ENCODE data around the gene KCTD1. TPM values are rescaled to one million over a fixed set of nuclear protein-coding genes. Genes with fewer than 3 reads are reported as not detected.

KCTD1 gene
- total RNA-seq, 2 experiments from 2014 or later: 4.1 to 5.6 TPM

DNA sequence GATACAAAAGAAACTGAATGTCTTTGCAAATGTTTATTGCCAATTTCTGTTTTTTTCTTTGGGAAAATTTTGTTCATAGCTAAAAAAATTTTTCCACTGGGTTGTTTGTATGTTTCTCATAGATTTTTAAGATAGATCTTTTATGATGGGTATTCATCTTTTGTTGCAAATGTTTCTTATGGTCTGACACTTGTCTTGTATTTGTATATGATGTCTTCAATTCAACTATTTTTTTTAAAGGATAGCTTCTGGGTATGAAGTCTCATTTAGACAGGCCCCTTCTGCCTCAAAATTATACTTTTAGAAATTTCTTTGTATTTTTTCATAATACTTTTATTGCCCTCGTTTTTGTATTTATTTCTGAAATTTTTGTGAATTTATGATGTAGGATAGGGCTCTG, 73.8 kb downstream of the KCTD1 start:
- H3K27me3 Mint-ChIP-seq: no peaks in the 10 kb centered on the region

DNA sequence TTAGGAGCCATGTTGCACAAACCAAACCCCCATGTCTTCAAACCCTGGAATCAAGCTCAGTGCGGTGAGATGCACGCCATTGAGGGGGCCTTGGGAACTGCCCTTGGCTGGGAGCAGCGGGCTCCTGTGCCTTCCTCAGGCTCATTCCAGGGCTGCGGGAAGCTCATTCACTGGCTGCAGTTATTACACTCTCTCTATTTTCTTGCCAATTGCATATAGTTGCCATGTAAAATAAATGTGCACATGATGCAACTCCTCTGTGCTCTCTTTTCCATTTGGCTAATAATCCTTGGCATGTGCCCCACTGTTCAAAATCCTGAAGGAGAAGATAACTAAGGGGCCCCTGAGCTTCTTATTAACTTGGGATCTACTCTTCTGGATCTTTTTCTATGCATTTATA, 74.7 kb downstream of the KCTD1 start:
- CTCF ChIA-PET: no interaction called here
- Mint-ChIP-seq H3K27me3 (no peaks in the 10 kb centered on the region), H3K36me3 (no peaks in the 10 kb centered on the region), H3K27ac (no peak overlapping the region), H3K9me3 (ENCODE audit: low read depth) (no peaks in the 10 kb centered on the region), H3K4me3 (no peak overlapping the region), H3K4me1 (no peaks in the 10 kb centered on the region)
- DNase-seq: no peak
- ATAC-seq: no peak

More for the DNA sequence above, 73.8 kb downstream of the KCTD1 start:
- Mint-ChIP-seq H3K9me3 (ENCODE audit: low read depth) (no peaks in the 10 kb centered on the region), H3K4me3 (no peak overlapping the region), H3K36me3 (no peaks in the 10 kb centered on the region), H3K4me1 (no peaks in the 10 kb centered on the region), H3K27ac (no peak overlapping the region)
- DNase-seq: no peak
- CTCF ChIA-PET: no interaction called here
- ATAC-seq: no peak

DNA sequence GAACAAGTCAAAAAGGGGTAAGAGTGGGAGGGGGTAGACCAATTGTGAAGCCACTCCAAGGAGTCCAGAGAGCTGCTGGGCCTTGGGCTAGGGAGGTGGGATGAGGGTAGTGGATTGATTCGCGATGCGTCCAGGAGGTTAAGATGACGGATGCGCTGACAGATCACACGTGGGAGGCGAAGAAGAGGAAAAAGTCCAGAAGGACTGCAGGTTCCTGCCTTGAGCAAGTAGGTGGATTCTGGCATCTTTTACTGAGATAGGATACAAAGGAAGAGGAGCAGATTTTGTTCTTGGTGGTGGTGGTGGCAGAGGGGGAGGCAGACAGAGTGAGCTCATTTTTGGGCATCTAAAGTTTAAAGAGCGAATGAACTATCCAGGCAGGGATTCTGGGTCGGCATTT, 76.5 kb downstream of the KCTD1 start:
- no peaks in the 10 kb centered on the region for H3K4me1 Mint-ChIP-seq
- H3K27ac Mint-ChIP-seq: no peak overlapping the region
- CTCF ChIA-PET: no interaction called here
- ATAC-seq (no peak), DNase-seq (no peak)
- no peak overlapping the region for H3K4me3 Mint-ChIP-seq
- no peaks in the 10 kb centered on the region for H3K27me3 Mint-ChIP-seq
- H3K9me3 Mint-ChIP-seq (ENCODE audit: low read depth): no peaks in the 10 kb centered on the region
- H3K36me3 Mint-ChIP-seq: no peaks in the 10 kb centered on the region

DNA sequence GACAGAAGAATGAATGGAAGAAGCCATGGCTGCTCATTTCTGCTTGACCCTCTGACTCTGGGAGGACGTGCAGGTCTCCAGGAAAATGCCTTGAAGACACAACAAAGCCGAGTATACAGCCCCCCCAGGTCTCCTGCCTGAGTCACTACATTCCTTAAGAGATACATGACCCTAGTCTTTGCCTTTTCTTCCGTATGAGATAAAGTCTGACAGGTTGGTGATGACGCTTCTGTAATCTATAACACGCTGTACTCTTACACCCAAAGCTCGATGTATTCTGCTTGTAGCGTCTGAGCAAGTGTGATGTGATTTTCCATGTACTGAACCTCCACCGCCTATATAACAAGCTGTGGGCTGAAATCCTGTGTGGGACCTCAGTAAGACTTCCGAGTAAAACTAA, 77.3 kb downstream of the KCTD1 start:
- CTCF ChIA-PET: no interaction called here
- no peaks in the 10 kb centered on the region for H3K36me3 Mint-ChIP-seq
- H3K27ac Mint-ChIP-seq: no peak overlapping the region
- no peak for DNase-seq
- H3K9me3 Mint-ChIP-seq (ENCODE audit: low read depth): no peaks in the 10 kb centered on the region
- H3K4me3 Mint-ChIP-seq: no peak overlapping the region
- ATAC-seq: no peak
- no peaks in the 10 kb centered on the region for H3K27me3 Mint-ChIP-seq
- no peaks in the 10 kb centered on the region for H3K4me1 Mint-ChIP-seq

DNA sequence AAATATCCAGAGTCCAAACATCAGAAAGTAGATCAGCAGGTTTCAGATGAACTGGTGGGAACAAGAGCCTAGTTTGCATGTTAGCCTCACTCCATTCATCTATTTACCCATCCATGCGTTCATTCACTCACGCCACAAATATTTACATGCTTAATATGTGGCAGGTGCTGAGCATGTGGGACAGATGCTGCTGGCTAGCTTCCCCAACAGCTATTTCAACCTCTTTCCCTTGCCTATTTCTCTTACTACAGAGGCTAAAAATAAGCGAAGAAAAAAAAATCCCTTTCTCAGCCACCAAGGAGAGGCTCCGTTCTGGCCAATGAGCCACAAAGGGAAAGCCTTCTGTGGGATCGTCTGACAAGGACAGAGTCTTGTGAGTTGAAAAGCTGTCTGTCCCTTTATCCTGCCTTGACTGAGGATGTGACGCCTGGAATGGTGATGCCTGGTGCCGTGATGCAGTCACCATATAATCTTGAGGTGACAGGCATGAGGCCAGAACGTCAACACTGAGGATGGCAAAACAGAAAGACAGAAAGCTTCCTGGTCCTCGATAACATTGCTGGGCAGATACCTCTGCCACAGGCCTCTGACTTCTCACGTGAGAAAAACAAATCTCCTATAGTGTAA, 78.2 kb downstream of the KCTD1 start:
- no peak for DNase-seq
- H3K27ac Mint-ChIP-seq: no peak overlapping the region
- no peak for ATAC-seq
- CTCF ChIA-PET: no interaction called here
- no peaks in the 10 kb centered on the region for H3K27me3 Mint-ChIP-seq
- no peaks in the 10 kb centered on the region for H3K9me3 Mint-ChIP-seq (ENCODE audit: low read depth)
- no peaks in the 10 kb centered on the region for H3K36me3 Mint-ChIP-seq
- no peak overlapping the region for H3K4me3 Mint-ChIP-seq
- no peaks in the 10 kb centered on the region for H3K4me1 Mint-ChIP-seq

DNA sequence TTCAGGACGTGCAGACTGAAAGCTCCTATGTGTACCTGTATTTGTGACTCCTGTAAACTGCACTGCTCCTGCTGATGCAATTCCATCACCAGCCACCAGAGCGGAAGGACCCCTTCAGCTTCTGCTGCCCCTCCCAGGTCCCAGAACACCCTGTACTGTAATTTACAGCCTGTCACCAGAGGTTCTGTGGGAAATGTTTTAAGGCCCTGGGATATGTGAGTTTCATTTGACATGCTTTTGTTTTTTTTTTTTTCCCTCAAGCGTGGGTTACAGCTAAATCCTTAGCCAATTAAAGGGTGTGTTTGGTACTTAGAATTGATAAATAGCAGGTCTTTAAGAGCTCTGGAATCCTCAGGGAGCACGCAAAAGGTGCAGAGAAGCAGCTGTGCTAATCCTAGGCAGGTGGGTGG, 79.4 kb downstream of the KCTD1 start:
- ATAC-seq: no peak
- CTCF ChIA-PET: no interaction called here

DNA sequence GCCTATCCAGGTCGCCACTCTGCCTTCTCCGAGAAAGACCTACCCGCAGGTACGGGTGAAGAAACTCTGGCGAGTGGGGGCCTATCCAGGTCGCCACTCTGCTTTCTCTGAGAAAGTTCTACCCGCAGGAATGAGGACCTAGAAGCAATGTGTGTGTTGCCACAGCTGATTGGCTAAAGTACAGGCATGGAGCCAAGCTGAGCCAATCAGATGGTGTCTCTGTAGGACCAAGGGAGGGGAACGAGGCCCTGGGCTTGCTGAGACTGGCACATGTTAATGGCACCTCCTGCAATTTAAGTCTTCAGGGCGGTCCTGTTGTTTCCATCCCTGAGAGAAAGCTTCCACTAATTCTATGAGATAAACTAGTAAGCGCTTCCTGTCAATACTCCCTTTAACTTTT, 82.3 kb downstream of the KCTD1 start:
- no peaks in the 10 kb centered on the region for H3K9me3 Mint-ChIP-seq (ENCODE audit: low read depth)
- CTCF ChIA-PET: no interaction called here
- peaks cover 3% of the 10 kb centered on the region for H3K4me1 Mint-ChIP-seq
- no peaks in the 10 kb centered on the region for H3K27me3 Mint-ChIP-seq
- DNase-seq (no peak), ATAC-seq (no peak)
- no peak overlapping the region for H3K4me3 Mint-ChIP-seq
- no peak overlapping the region for H3K27ac Mint-ChIP-seq
- no peaks in the 10 kb centered on the region for H3K36me3 Mint-ChIP-seq

More for the DNA sequence above, 79.4 kb downstream of the KCTD1 start:
- DNase-seq: no peak
- H3K4me1 Mint-ChIP-seq: no peaks in the 10 kb centered on the region
- H3K4me3 Mint-ChIP-seq: no peak overlapping the region
- H3K9me3 Mint-ChIP-seq (ENCODE audit: low read depth): no peaks in the 10 kb centered on the region
- no peaks in the 10 kb centered on the region for H3K36me3 Mint-ChIP-seq
- no peak overlapping the region for H3K27ac Mint-ChIP-seq
- H3K27me3 Mint-ChIP-seq: no peaks in the 10 kb centered on the region

DNA sequence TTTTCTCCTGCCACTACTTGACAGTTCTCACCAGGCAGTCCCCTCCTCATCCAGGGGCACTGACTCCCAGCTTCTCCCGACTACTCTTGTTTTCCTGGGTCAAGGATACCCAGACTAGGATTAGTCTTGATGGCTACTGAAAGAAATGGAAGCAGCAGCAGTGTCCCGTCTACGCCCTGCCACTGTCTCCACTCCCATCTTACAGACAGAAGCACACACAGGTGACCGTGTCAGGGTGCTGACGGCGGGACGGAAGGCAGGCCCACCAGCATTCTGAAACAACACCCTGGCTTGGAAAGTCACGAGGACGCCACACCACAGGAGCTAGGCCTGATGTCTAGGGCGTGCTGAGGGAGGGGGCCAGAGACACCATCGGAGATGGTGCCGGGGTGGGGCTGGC, 82.9 kb downstream of the KCTD1 start:
- H3K9me3 Mint-ChIP-seq (ENCODE audit: low read depth): no peaks in the 10 kb centered on the region

DNA sequence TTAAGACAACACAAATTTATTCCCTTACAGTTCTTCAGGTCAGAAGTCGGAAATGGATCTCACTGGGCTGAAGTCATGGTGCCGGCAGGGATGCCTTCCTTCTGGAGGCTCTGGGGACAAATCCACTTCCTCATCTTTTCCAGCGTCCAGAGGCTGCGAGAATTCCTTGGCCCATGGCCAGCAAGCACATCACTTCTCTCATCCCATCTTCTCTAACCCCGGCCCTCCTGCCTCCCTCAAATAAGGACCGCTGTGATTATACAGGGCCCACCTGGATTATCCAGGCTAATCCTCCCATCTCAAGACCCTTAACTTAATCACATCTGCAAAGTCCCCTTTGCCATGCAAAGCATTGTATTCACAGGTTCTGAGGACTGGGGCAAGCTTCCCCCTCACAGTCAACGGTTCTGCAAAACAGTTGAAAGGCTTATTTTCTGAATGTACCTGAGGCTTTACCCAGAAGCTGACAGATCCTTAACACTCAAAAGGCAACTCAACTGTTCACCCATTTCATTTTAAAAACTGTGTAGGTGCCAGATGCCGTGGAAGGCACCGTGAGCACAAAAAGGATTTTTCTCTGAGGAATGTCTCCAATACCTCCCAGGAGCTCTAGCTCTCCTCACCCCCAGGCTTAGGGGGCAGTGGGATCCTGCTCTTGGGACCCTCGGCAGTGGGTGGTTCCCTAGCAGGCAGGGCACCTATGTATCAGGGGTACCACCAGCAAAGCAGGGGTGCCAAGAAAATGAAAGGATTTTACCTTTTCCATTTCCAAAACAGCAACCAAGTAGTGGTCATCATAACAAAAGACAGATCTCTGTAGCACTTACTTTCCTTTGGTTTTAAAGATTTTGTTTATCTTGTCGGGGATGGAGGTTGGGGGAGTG, 84.0 kb downstream of the KCTD1 start:
- no peaks in the 10 kb centered on the region for H3K36me3 Mint-ChIP-seq
- H3K27me3 Mint-ChIP-seq: no peaks in the 10 kb centered on the region
- ATAC-seq (no peak), DNase-seq (no peak)
- no peaks in the 10 kb centered on the region for H3K9me3 Mint-ChIP-seq (ENCODE audit: low read depth)
- peaks cover 7% of the 10 kb centered on the region for H3K4me1 Mint-ChIP-seq
- CTCF ChIA-PET: no interaction called here
- no peak overlapping the region for H3K4me3 Mint-ChIP-seq
- no peak overlapping the region for H3K27ac Mint-ChIP-seq

More for the DNA sequence above, 82.9 kb downstream of the KCTD1 start:
- DNase-seq (no peak), ATAC-seq (no peak)
- H3K27ac Mint-ChIP-seq: no peak overlapping the region
- H3K4me1 Mint-ChIP-seq: peaks cover 7% of the 10 kb centered on the region
- H3K36me3 Mint-ChIP-seq: no peaks in the 10 kb centered on the region
- H3K4me3 Mint-ChIP-seq: no peak overlapping the region
- H3K27me3 Mint-ChIP-seq: no peaks in the 10 kb centered on the region
- CTCF ChIA-PET: no interaction called here

DNA sequence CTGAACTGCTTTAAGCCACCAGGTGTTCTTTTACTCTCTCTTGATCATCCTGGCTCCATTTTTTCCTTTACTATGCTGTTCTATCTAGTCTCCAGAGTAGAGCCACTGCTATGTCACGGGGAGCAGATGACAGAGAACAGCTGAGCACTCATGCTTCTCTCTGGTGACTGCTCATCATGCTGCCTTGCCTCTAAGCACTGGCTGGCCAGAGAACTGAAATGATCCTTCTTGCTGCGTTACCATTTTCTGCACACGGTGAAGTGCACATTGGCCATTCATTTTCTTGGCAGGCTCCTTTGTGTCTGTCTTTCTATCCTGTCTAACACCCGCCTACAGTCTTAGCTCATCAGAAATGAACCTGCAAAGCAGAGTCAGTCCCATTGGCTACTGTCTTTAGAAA, 86.0 kb downstream of the KCTD1 start:
- no peaks in the 10 kb centered on the region for H3K36me3 Mint-ChIP-seq
- ATAC-seq (no peak), DNase-seq (no peak)
- no peaks in the 10 kb centered on the region for H3K27me3 Mint-ChIP-seq
- H3K27ac Mint-ChIP-seq: no peak overlapping the region
- H3K4me3 Mint-ChIP-seq: no peak overlapping the region
- no peaks in the 10 kb centered on the region for H3K9me3 Mint-ChIP-seq (ENCODE audit: low read depth)
- CTCF ChIA-PET: no interaction called here
- H3K4me1 Mint-ChIP-seq: peaks cover 17% of the 10 kb centered on the region

DNA sequence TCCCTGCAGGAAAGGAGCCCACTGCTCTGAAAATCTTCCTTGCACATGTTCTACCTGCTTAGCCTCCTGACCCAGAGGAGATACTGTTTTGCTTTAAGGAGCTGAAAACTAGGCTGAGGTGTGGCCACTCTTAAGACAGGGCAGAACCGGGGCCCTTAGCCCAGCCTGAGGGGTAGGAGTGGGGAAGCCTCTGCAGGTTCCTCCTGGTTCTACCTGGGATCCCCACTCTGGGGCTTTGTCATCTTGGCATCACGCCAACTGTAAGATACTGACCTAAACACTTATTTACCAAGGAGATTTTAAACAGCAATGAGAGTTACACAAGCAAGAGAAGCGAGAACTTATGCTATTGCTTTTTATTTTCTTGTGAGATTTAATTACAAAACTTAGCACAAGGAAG, 86.9 kb downstream of the KCTD1 start:
- CTCF ChIA-PET: no interaction called here
- DNase-seq (no peak), ATAC-seq (no peak)
- H3K27me3 Mint-ChIP-seq: no peaks in the 10 kb centered on the region
- H3K4me1 Mint-ChIP-seq: peaks cover 17% of the 10 kb centered on the region
- H3K36me3 Mint-ChIP-seq: no peaks in the 10 kb centered on the region
- H3K4me3 Mint-ChIP-seq: no peak overlapping the region
- H3K9me3 Mint-ChIP-seq (ENCODE audit: low read depth): no peaks in the 10 kb centered on the region
- no peak overlapping the region for H3K27ac Mint-ChIP-seq

DNA sequence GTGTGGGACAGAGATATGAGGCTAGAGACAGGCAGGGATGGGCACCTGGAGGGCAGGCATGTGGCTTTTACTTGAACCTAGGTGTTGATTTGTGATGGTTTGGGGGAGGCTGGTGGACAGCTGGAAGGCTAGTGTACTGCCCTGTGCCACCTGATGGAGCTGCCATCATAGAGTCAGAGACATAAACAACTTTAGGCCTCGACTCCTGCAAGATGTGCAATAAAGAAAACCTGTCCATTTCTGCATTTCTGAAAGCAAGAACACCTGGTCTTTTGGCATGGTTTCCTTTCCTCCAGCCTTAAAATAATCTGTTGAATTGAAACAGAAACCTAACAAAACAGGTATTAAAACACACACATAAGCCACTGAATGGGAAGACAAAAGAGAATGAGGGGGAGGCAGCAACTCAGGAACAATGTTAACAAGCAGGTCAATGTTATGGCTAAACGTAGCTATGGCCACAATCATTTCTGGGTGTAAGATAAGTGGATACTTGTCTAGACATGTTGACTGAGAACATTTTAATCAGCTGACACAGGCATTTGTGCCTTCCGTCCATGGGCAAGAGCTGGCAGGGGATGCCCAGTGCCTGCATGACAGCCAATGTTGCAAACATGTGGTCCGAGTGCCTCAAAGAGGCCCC, 87.8 kb downstream of the KCTD1 start:
- CTCF ChIA-PET: no interaction called here
- no peaks in the 10 kb centered on the region for H3K27me3 Mint-ChIP-seq
- DNase-seq: no peak
- no peaks in the 10 kb centered on the region for H3K36me3 Mint-ChIP-seq
- peaks cover 17% of the 10 kb centered on the region for H3K4me1 Mint-ChIP-seq
- no peak overlapping the region for H3K4me3 Mint-ChIP-seq
- peak overlapping the region; percentile 3 for H3K27ac Mint-ChIP-seq
- H3K9me3 Mint-ChIP-seq (ENCODE audit: low read depth): no peaks in the 10 kb centered on the region
- ATAC-seq: no peak

DNA sequence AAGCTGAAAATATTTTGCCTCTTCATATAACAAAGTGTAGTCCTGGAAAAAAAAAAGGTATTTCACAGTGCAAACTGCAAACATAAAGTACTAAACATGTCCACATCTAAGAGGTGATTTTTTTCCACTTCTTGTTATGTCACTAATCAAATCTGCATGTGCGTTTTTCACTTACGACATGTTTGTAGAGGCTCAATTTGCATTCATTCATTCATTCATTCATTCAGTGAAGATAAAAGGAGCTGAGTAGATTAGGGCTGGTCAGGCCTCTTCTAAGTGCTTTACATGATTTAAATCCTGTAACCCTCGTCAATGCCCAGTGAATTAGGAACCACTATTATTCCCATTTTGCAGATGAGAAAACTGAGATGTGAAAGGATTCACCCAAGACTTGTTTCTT, 88.5 kb downstream of the KCTD1 start:
- Mint-ChIP-seq H3K9me3 (ENCODE audit: low read depth) (no peaks in the 10 kb centered on the region), H3K36me3 (no peaks in the 10 kb centered on the region), H3K27ac (no peak overlapping the region), H3K4me3 (no peak overlapping the region), H3K27me3 (no peaks in the 10 kb centered on the region), H3K4me1 (peaks cover 17% of the 10 kb centered on the region)
- CTCF ChIA-PET: no interaction called here
- DNase-seq (no peak), ATAC-seq (no peak)

DNA sequence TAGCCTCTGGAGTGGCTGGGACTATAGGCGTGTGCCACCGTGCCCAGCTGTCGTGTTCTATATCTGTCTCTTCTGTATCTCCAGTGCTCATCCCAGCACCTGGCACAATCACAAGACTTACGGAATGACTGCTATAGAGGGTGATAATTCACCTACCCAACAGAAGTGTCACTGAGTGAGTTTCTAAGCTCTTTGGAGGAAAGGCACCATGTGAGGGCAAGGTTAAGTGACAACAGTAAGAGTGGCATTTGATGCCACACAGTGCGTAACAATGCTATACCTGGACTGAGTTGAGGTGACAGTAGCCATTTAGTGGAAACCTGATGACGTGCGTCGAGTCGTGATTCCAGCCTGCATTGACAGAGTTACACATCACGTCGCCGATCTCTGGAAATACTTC, 89.0 kb downstream of the KCTD1 start:
- CTCF ChIA-PET: no interaction called here
- no peak overlapping the region for H3K4me3 Mint-ChIP-seq
- ATAC-seq (no peak), DNase-seq (no peak)
- H3K9me3 Mint-ChIP-seq (ENCODE audit: low read depth): no peaks in the 10 kb centered on the region
- no peaks in the 10 kb centered on the region for H3K27me3 Mint-ChIP-seq
- H3K36me3 Mint-ChIP-seq: no peaks in the 10 kb centered on the region
- peaks cover 17% of the 10 kb centered on the region for H3K4me1 Mint-ChIP-seq
- H3K27ac Mint-ChIP-seq: no peak overlapping the region
